T-helper 1 cell (primary cell): ENCODE measurements around the gene ME1.
"Not testable (repeated sequence)": the region's sequence is repeated elsewhere in the genome, so short reads cannot be mapped to it uniquely, and the experiment has no call there.

Experiments
- DNase-seq, 5 donors: peaks; one replicate each; pipeline ENCODE4 v3.0.0-alpha.2; 2012 to 2020

The ME1 gene

DNA sequence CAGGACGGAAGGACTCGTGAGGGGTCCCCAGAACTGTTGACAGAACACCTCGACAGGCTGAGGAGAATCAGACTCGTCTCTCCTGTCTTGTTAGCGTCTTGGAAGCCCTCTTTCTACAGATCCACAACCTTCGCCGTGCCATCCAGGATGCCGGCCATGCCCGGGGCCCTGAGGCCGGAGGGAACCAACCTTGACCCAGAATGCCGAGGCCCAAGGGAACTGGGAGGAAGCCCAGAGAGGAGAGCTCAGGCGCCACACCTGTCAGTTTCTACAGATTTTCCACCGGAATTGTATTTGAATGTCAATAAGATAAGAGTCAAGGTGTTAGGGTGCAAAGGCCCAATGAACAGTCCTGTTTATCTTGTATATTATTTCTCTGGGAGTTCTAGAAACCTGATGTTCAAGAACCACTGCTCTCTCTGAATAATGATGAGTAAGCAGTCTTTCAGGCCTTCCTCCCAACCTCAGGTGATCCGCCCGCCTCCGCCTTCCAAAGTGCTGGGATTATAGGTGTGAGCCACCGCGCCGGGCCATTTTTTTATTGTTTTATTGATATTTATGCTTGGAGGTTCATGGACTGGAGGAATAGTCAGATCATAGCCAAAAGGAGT, 799 bp upstream of the ME1 start:
- no peak for DNase-seq

DNA sequence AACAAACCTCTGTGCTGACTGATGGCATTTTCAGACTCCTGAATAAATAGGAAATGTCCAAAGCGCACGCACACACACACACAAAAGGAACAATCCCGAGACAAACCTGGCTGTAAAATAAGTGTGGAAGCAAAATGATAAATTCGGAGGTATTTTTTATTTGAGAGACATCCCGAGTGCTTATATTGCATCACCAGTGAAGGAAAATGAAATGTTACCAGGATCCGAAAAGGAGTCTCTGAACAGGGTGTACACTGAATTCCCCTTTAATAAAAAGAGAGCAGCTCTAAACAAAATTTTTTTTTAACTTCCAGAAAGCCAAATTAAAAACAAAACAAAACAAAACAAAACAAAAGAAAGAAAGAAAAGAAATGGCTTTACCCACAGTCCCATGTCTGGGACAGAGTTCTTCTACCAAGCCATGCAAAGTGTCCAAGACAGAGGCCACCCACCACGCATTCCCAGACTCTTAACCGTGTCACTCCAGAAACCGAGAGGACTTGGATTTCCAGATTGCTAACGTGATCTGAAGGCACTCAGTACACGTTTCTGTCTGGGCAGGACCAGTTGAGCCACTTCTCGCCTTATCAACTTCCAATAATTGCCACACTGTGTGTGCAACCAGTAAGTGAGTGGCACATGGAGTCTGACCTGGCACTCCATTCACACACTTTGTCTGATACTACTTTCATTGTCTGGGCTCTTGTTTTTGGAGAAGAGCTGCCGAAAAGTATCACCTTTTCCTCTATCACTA, 817 bp downstream of the ME1 start:
- no peak for DNase-seq

DNA sequence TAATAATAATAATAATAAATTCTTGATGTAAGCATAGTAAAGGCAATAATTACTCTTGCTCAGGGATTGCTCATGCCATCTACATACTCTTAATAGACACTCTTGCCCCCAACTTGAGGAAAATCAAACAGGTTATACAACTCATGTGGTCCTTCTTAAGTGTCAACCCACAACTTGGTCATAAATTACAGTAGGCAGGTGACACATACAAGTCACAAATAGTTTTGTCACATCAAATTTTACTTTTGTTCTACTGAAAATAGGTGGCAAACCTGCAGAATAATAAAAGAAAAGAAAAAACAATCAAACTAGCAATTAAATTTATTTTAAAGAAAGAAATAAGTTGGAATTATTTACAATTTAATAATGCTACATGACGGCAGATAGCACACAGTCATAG, 1.6 kb downstream of the ME1 start:
- no peak for DNase-seq

DNA sequence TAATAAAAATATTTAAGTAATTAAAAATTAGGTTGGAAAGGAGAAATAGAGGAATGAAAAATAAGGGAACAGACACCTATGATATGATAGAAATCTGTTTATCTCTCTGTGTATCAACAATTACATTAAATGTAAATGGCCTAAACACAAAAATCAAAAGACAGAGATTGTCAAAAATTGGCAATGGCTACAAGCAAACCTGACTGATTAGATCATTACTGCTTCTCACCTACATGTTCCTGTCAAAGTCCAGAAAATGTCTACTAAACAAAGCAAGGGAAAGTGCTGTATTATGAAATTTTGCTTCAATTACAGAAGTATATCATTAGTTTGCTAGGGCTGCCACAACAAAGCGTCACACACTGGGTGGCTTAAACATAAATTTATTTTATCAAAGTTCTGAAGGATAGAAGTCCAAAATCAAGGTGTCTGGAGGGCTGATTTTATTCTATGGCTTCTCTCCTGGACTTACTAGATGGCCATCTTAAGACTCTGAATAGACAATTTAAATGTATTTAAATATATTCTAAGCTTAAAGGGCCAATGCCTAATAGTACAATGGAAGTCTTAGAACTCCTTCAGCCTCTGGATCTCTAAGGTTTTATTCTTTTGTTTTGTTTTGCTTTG, 6.3 kb downstream of the ME1 start:
- DNase-seq: no peak

DNA sequence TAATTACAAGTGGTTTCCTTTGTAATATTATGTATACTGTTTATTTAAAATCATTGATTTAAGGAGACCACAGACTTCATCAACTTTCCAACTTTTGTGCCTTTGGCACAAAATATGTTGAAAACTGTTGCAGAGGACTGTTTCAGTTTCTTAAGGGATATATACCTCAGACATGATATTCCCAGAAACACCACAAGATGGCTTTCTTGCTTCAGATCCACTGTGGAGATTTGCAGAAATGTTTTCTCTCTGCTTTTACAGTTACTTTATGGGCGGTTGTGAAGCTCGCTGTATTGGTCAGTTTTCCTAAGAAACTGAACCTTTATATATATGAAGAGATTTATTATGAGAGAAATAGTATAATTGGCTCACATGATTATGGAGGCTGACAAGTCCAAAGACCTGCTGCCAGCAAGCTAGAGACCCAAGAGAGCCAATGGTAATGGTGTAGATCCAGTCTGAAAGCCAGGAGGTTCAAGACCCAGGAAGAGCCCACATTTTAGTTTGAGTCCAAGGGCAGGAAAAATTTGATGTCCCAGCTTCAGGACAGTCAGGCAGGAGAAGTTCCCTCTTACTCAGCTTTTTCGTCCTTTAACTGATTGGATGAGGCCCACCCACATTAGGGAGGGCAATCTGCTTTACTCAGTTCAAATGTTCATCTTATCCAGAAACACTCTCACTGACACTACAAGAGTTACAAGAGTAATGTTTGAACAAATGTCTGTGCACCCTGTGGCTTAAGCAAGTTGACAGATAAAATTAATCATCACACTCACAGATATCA, 12.8 kb downstream of the ME1 start:
- DNase-seq: no peak

DNA sequence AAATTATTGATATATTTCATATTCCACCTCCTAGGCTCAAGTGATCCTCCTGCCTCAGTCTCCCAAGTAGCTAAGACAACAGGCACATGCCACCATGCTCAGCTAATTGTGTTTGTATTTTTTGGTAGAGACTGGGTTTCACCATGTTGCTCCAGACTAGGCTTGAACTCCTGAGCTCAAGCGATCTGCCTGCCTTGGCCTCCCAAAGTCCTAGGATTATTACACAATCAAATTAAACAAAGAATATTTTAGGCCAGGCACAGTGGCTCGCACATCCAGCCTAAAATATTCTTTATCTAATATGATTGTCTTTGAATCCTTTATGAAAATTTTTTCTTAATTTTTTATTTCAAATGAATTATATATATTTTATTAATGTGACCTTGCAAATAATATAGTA, 17.8 kb downstream of the ME1 start:
- DNase-seq: no peak

DNA sequence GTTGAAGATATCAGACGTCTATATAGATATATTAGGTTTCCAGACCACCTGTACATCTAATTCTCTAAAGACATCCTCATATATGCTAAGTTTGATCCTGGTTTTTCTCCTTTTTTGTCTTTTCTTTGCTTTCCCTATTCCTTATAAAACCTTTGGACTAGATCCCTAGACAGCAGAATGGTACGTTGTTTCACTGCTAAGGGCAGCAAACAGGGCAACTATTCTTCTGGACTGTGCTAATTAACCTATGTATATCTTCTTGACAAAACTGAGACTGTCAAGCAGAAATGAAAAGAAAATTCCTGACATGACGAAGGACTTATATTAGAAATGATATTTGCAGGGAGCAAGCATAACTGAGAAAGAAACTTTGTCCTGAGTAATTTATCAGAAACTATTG, 19.1 kb downstream of the ME1 start:
- DNase-seq: no peak

DNA sequence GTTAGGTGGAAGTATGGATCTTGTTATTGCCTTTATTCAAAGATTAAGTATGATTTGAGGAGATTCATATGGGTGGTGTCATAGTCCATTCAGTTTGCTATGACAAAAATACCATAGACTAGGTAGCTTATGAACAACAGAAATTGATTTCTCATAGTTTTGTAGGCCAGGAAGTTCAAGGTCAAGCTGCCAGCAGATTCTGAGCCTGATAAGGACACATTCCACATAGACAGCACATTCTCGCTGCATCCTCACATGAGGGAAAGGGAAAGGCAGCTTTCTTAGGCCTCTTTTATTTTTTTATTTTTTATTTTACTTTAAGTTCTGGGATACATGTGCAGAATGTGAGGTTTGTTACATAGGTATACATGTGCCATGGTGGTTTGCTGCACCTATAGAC, 27.7 kb downstream of the ME1 start:
- no peak for DNase-seq

DNA sequence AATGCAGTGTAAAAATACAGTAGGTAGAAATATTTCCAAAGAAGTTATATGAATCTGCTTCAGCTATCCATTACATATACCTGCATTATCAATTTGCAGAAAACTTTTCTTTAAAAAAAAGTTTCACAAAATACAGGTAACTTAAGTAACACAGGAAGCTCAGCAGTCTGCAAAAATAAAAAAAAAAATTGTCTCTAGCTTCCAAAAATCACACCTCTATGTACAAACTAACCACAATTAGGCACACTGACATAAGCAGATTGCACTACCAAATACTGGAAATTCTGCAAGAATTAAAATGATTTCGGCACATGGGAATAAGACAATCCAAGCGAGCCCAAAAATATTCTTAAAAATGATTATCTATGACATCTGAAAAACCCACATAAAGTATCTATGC, 41.2 kb downstream of the ME1 start:
- no peak for DNase-seq

DNA sequence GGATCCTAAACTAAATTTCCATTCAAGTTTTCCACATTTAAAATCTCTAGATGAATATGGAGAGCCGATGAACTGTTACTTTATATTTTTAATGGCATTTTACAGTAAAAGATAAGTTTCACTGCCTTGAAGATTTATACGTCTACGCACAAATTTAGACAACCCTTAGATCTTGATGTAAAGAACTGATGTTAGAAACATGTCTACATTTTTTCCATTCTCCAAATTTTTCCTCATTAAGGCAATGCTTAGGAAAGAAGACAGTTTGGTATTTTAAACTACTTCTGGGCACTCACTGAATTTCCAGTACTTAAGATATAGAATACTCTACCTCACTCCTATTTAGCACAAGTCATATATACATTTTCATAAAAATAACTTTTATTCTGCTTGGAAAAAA, 45.4 kb downstream of the ME1 start:
- no peak for DNase-seq

DNA sequence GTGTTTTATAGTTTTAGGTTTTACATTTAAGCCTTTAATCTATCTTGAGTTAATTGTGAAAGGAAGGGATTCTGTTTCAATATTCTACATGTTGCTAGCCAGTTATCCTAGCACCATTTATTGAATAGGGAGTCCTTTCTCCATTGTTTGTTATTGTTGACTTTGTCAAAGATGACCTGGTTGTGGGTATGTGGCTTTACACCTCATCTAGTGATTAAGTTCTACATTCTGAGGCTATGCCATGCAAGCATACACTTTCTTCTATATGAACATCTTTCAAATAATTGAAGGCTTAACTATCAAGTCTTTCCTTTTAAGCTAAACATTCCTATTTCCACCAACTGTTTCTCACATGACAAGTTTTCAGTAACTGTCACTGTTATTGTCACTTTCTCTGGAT, 46.1 kb downstream of the ME1 start:
- DNase-seq: no peak

DNA sequence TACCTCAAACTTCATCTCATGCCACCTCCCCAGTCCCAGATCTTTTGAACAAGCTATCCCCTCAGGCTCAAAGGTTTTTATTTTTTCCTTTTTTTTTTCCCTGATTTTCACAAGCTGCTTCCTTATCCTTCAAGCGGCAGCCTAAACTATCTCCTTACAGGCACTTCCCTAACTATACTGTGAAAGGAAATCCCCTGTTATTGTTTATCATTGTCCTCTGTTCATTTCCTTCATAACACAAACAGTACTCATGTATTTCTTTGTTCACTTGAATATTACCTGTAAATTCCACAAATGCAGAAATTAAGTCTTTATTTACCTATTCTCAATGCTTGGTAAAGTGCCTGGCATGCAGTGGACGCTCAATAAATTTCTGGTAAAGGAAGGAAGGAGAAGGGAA, 48.9 kb downstream of the ME1 start:
- no peak for DNase-seq

DNA sequence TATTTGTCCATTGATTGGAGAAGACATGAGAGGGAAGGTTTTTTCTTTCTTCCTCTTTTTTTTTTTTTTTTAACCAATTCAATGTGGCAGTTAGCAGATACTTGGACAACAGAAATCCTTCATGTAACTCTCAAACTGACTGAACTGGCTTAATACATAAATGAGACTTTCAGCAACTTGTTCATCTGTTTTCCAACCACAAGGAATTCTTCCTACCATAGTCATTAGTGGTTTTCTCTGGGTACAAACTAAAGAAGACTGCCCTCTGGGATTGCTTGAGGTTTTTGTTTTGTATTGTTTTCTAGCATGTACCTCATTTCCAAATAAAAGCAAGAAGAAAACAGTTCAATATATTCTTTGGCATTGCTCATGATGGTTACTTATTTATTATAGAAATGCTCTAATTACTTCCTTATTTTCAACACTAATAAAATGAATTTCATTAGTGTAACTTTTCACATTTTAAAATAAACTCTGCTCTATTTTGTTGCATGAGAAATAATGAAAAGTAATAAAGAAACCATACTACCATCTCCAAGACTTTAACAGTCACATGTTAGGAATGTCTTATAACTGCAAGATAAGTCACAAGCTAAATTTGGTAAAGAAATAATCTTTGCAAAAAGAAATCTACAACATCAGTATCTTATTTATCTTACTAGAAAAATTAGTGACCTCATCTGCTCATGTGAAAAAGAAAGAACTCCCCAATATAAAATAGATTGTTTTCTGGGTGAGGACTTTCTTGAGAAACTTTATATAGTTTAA, 52.0 kb downstream of the ME1 start:
- no peak for DNase-seq

DNA sequence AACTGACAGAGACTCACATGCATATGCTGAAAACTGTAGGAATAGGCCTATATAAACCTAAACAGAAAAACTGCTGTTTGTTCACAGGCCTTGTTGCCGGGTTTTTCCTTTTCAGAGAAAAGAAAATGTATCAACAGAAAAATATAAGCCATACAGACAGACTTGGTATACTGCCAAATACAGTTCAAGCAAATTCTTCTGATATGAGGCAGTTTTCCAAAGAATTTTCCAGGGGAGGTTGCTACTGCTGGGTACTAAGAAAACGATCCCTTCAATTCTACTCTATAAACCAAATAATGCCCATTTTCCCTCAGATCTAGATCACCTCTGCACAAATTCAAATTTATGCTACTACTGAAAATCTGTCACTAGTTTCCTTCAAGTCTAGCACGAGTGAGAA, 59.4 kb downstream of the ME1 start:
- no peak for DNase-seq

DNA sequence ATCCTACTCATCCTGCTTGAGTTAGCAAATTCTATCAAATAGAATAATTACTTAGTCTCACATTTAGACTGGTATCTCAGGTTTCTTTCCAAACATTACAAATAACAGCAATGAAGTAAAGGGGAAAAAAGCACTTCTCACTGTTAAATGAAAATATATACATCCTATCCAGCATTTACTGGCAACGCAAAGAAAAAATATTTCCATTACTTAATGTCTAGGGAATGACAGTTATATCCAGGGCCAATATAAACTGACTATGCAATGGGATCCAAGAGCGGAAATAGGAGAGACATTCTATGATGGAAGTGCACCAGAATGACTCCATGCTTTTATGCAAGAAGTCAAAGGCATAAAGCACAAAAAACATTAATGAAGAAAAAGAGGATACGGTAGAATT, 60.3 kb downstream of the ME1 start:
- no peak for DNase-seq

DNA sequence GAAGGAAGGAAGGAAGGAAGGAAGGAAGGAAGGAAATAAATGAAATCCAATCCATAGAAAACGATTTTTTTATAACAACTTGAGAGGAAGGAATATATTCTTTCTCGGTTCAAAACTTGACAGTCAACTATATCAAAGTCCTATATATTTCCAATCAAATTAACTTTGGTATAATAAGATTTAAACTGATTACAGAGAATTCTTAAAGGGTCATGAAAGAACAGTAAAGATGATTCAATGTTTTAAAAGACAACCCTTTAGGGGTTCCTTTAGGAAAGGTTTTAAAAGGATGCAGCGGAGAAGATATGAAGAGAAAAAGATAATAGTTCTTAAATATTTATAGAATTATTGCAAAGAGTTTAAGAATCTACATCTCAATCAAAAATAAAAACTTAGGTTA, 61.2 kb downstream of the ME1 start:
- DNase-seq: no peak

DNA sequence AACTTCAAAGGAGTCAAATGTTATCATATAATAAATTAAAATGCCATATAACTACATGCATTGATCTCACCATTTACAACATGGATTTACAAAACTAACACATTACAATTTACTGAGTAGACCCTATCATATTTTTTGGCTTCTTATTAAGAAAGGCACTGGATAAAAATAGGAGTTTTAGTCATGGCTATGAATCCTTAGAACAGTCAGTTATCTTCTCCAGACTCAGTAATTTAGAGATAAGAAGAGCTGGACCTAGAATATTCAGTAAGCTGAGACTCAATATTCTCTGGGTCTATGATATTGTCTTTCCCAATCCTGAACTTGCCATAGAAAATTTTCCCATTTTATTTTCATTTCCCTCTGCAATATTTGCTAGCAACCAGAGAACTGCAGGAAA, 62.3 kb downstream of the ME1 start:
- DNase-seq: no peak

DNA sequence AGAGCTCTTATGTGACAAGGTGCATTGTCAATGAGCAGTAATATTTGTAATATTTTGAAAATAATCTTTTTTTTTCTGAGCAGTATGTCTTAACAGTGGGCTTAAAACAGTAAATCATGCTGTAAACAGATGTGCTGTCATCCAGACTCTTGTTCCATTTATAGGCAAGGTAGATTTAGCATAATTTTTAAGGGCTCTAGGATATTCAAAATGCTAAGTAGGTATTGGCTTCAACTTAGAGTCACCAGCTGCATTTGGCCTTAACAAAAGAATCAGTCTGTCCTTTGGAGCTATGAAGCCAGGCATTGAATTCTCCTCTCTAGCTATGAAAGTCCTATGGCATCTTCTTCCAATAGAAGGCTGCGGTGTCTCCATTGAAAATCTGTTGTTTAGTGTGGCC, 63.7 kb downstream of the ME1 start:
- DNase-seq: no peak

DNA sequence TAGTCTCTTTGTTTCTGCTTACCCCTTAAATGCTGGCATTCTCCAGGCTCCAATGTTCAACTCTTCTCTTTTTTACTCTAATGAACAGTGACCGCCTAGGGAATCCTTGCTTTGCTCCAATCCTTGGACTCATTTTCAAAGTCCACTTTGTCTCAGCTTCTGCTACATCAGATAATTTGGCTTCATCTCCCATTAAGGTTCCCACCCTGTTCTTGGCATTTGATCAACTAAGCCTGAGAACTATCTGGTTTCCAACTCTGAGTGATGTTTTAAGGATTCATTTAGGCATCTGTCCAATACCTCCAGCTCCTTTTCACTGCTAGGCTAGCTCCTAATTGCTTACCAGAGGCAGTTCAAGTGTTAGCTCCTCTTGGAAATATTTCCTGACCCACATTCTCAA, 64.9 kb downstream of the ME1 start:
- no peak for DNase-seq

DNA sequence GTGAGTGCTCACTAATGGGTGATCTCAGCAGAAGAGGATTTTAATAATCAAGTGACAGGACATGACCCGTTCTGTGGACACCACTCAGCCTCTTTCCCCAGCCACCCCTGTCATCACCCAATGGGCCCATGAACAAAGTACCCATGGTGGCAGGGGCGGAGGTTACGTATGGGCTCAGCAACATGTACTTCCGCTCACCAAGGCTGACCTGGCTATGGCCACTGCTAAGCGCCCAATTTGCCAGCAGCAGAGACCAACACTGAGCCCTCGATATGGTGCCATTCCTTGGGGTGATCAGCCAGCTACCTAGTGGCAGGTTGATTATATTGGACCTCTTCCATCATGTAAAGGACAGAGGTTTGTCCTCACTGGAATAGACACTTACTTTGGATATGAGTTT, 68.5 kb downstream of the ME1 start:
- not testable (repeated sequence) for DNase-seq

DNA sequence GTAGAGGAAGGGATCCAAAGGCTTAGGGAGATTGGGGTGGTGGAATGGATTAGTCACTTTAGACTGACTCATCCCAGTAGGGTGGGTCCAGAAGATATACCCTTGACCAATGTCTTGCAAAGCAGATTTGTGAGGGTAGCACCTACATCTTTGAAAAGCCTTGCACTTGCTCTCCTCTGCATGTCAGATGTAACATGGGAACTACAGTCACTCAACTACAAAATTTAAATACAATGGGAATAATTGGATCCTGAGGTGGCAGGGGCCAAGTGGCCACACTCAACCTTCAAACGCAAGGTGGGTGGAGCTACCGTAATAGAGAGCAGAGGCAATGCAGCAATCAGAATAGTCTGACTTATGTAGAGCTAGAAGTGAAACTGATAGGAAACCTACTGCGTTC, 71.2 kb downstream of the ME1 start:
- no peak for DNase-seq

DNA sequence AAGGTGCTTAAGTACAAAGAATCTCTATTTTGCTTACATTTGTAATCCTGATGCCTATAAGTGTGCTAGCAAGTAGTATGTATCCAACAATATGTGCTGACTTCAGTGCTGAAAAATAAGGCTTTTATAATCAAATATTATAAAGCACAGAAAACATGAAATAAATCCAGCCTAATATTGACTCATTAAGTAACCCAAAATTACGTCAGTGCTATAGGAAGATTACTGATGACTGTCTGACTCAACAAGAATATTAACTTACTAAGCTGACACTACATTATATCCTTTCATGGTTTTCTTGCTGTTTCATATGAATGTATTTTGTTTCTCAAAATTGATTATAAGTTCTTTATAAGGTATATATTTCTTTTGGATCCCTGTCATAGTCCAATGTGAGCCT, 76.1 kb downstream of the ME1 start:
- no peak for DNase-seq
